ENCODE results near the gene TRIO.

Gene TRIO

GRCh38 chr5:14407051-14407450, 263.9 kb downstream of the TRIO start:
- H3K4me2 ChIP-seq (ENCODE audit: low read length) = no peak overlapping the region
- H3K79me1 ChIP-seq (ENCODE audit: low read length) = no peaks in the 10 kb centered on the region
- no peak overlapping the region for H3K9ac ChIP-seq (ENCODE audit: low read length)
- no peak overlapping the region for H2BK5ac ChIP-seq (ENCODE audit: low read depth, low read length, poor library complexity)
- H3K79me2 ChIP-seq (ENCODE audit: control insufficient read depth, insufficient read depth, low read length, poor library complexity) = no peaks in the 10 kb centered on the region
- no peak overlapping the region for H2BK12ac ChIP-seq (ENCODE audit: low read length)
- no peaks in the 10 kb centered on the region for H3K9me3 ChIP-seq (ENCODE audit: insufficient read depth, low read depth, low read length)
- H2AFZ ChIP-seq (ENCODE audit: insufficient read depth, low read length, poor library complexity) = no peak overlapping the region
- H2BK120ac ChIP-seq (ENCODE audit: insufficient read depth, low read length, poor library complexity) = no peak overlapping the region
- no peak overlapping the region for H4K12ac ChIP-seq (ENCODE audit: low read depth, low read length)
- no peak overlapping the region for H4K8ac ChIP-seq (ENCODE audit: low read depth, low read length)
- H4K91ac ChIP-seq (ENCODE audit: low read depth, low read length) = no peak overlapping the region
- no peak overlapping the region for H3K18ac ChIP-seq (ENCODE audit: low read length)
- H3K4me1 ChIP-seq (ENCODE audit: control insufficient read depth in 1 of 2, insufficient read depth in 2 of 2, low read length in 2 of 2) = peaks cover 0 to 3% of the 10 kb centered on the region in 2 experiments
- H2AK5ac ChIP-seq (ENCODE audit: low read length) = no peak overlapping the region
- peaks cover 40 to 64% of the 10 kb centered on the region in 2 experiments for H3K36me3 ChIP-seq (ENCODE audit: control insufficient read depth in 1 of 2, insufficient read depth in 2 of 2, low read length in 2 of 2)
- no peak overlapping the region for H3K27ac ChIP-seq (ENCODE audit: low read depth, low read length)
- H3K14ac ChIP-seq (ENCODE audit: low read length) = no peak overlapping the region
- no peaks in the 10 kb centered on the region for H3K27me3 ChIP-seq (ENCODE audit: insufficient read depth, low read length)
- DNase-seq = no peak
- H3K23ac ChIP-seq (ENCODE audit: low read length) = no peak overlapping the region
- no CpG with 5 or more reads among the region's 5 CpGs for WGBS (ENCODE audit: extremely low coverage, insufficient coverage, insufficient read length)
- H3K4ac ChIP-seq (ENCODE audit: low read depth, low read length) = no peak overlapping the region
- H3K4me3 ChIP-seq (ENCODE audit: low read depth, low read length) = no peak overlapping the region

GRCh38 chr5:14407746-14408175, 264.6 kb downstream of the TRIO start:
- DNase-seq = no peak
- Histone ChIP-seq H4K91ac (ENCODE audit: low read depth, low read length) (no peak overlapping the region), H3K18ac (ENCODE audit: low read length) (no peak overlapping the region), H3K14ac (ENCODE audit: low read length) (no peak overlapping the region), H3K4me2 (ENCODE audit: low read length) (no peak overlapping the region), H2BK5ac (ENCODE audit: low read depth, low read length, poor library complexity) (no peak overlapping the region), H3K4ac (ENCODE audit: low read depth, low read length) (no peak overlapping the region), H3K79me2 (ENCODE audit: control insufficient read depth, insufficient read depth, low read length, poor library complexity) (no peaks in the 10 kb centered on the region), H3K27me3 (ENCODE audit: insufficient read depth, low read length) (no peaks in the 10 kb centered on the region), H2BK120ac (ENCODE audit: insufficient read depth, low read length, poor library complexity) (no peak overlapping the region), H3K4me1 (ENCODE audit: control insufficient read depth in 1 of 2, insufficient read depth in 2 of 2, low read length in 2 of 2) (peaks cover 0 to 3% of the 10 kb centered on the region in 2 experiments), H3K9me3 (ENCODE audit: insufficient read depth, low read depth, low read length) (no peaks in the 10 kb centered on the region), H3K23ac (ENCODE audit: low read length) (no peak overlapping the region), H4K12ac (ENCODE audit: low read depth, low read length) (no peak overlapping the region), H3K4me3 (ENCODE audit: low read depth, low read length) (no peak overlapping the region), H3K36me3 (ENCODE audit: control insufficient read depth in 1 of 2, insufficient read depth in 2 of 2, low read length in 2 of 2) (peaks cover 47 to 65% of the 10 kb centered on the region in 2 experiments), H2BK12ac (ENCODE audit: low read length) (no peak overlapping the region), H2AK5ac (ENCODE audit: low read length) (no peak overlapping the region), H4K8ac (ENCODE audit: low read depth, low read length) (no peak overlapping the region), H3K79me1 (ENCODE audit: low read length) (no peaks in the 10 kb centered on the region), H3K27ac (ENCODE audit: low read depth, low read length) (no peak overlapping the region), H3K9ac (ENCODE audit: low read length) (no peak overlapping the region), H2AFZ (ENCODE audit: insufficient read depth, low read length, poor library complexity) (no peak overlapping the region)
- no CpG with 5 or more reads among the region's 5 CpGs for WGBS (ENCODE audit: extremely low coverage, insufficient coverage, insufficient read length)

GRCh38 chr5:14408969-14409586, 265.9 kb downstream of the TRIO start:
- Histone ChIP-seq H3K79me2 (ENCODE audit: control insufficient read depth, insufficient read depth, low read length, poor library complexity) (no peaks in the 10 kb centered on the region), H3K4me3 (ENCODE audit: low read depth, low read length) (no peak overlapping the region), H2AK5ac (ENCODE audit: low read length) (no peak overlapping the region), H3K4ac (ENCODE audit: low read depth, low read length) (no peak overlapping the region), H2BK120ac (ENCODE audit: insufficient read depth, low read length, poor library complexity) (no peak overlapping the region), H3K27ac (ENCODE audit: low read depth, low read length) (no peak overlapping the region), H3K4me1 (ENCODE audit: control insufficient read depth in 1 of 2, insufficient read depth in 2 of 2, low read length in 2 of 2) (peaks cover 0 to 3% of the 10 kb centered on the region in 2 experiments), H3K18ac (ENCODE audit: low read length) (no peak overlapping the region), H3K9ac (ENCODE audit: low read length) (no peak overlapping the region), H2BK12ac (ENCODE audit: low read length) (no peak overlapping the region), H3K23ac (ENCODE audit: low read length) (no peak overlapping the region), H3K27me3 (ENCODE audit: insufficient read depth, low read length) (no peaks in the 10 kb centered on the region), H4K12ac (ENCODE audit: low read depth, low read length) (no peak overlapping the region), H3K9me3 (ENCODE audit: insufficient read depth, low read depth, low read length) (no peaks in the 10 kb centered on the region), H3K4me2 (ENCODE audit: low read length) (no peak overlapping the region), H2AFZ (ENCODE audit: insufficient read depth, low read length, poor library complexity) (no peak overlapping the region), H3K36me3 (ENCODE audit: control insufficient read depth in 1 of 2, insufficient read depth in 2 of 2, low read length in 2 of 2) (peaks cover 50 to 64% of the 10 kb centered on the region in 2 experiments), H4K91ac (ENCODE audit: low read depth, low read length) (no peak overlapping the region), H2BK5ac (ENCODE audit: low read depth, low read length, poor library complexity) (no peak overlapping the region), H3K14ac (ENCODE audit: low read length) (no peak overlapping the region), H4K8ac (ENCODE audit: low read depth, low read length) (no peak overlapping the region), H3K79me1 (ENCODE audit: low read length) (no peaks in the 10 kb centered on the region)
- DNase-seq = no peak
- no CpG with 5 or more reads among the region's 14 CpGs for WGBS (ENCODE audit: extremely low coverage, insufficient coverage, insufficient read length)

- H2AK5ac ChIP-seq (ENCODE audit: low read length) = no peak overlapping the region
- H3K4ac ChIP-seq (ENCODE audit: low read depth, low read length) = no peak overlapping the region
- no peaks in the 10 kb centered on the region for H3K9me3 ChIP-seq (ENCODE audit: insufficient read depth, low read depth, low read length)
- H3K79me2 ChIP-seq (ENCODE audit: control insufficient read depth, insufficient read depth, low read length, poor library complexity) = no peaks in the 10 kb centered on the region
- WGBS (ENCODE audit: extremely low coverage, insufficient coverage, insufficient read length) = no CpG with 5 or more reads among the region's 12 CpGs
- no peak overlapping the region for H2BK120ac ChIP-seq (ENCODE audit: insufficient read depth, low read length, poor library complexity)
- H4K12ac ChIP-seq (ENCODE audit: low read depth, low read length) = no peak overlapping the region
- no peak overlapping the region for H3K4me3 ChIP-seq (ENCODE audit: low read depth, low read length)
- no peak overlapping the region for H3K14ac ChIP-seq (ENCODE audit: low read length)
- no peak overlapping the region for H2BK5ac ChIP-seq (ENCODE audit: low read depth, low read length, poor library complexity)
- H4K91ac ChIP-seq (ENCODE audit: low read depth, low read length) = no peak overlapping the region
- H3K27ac ChIP-seq (ENCODE audit: low read depth, low read length) = no peak overlapping the region
- H2AFZ ChIP-seq (ENCODE audit: insufficient read depth, low read length, poor library complexity) = no peak overlapping the region
- no peak overlapping the region for H3K9ac ChIP-seq (ENCODE audit: low read length)
- H3K79me1 ChIP-seq (ENCODE audit: low read length) = no peaks in the 10 kb centered on the region
- no peak for DNase-seq
- H3K36me3 ChIP-seq (ENCODE audit: control insufficient read depth in 1 of 2, insufficient read depth in 2 of 2, low read length in 2 of 2) = peaks cover 52 to 69% of the 10 kb centered on the region in 2 experiments
- no peak overlapping the region for H3K18ac ChIP-seq (ENCODE audit: low read length)
- no peak overlapping the region for H2BK12ac ChIP-seq (ENCODE audit: low read length)
- no peak overlapping the region for H3K4me2 ChIP-seq (ENCODE audit: low read length)
- H3K4me1 ChIP-seq (ENCODE audit: control insufficient read depth in 1 of 2, insufficient read depth in 2 of 2, low read length in 2 of 2) = peaks cover 0 to 3% of the 10 kb centered on the region in 2 experiments
- H3K27me3 ChIP-seq (ENCODE audit: insufficient read depth, low read length) = no peaks in the 10 kb centered on the region
- no peak overlapping the region for H3K23ac ChIP-seq (ENCODE audit: low read length)
- no peak overlapping the region for H4K8ac ChIP-seq (ENCODE audit: low read depth, low read length)
Observed at GRCh38 chr5:14410068-14410393, 266.9 kb downstream of the TRIO start.

All from trophoblast cell (in vitro differentiated cells and primary cell).